H1 (cell line): ENCODE data around the gene EPSTI1. TPM values are rescaled to one million over a fixed set of nuclear protein-coding genes. Genes with fewer than 3 reads are reported as not detected.
A peak's percentile ranks its signal among the peaks of the same experiment; 100 is the strongest.

Source experiments
- CTCF ChIA-PET: fragments of 300-600 bp; sonication (Branson Sonifier 250); formaldehyde crosslinking; loops from one replicate; lab custom pipeline; 2021; ENCODE audit not compliant: partially characterized antibody; lab: Charles Lee
- POLR2A ChIA-PET: fragments of 300-600 bp; sonication (Branson Sonifier 250); formaldehyde crosslinking; loops from one replicate; lab custom pipeline; 2021; ENCODE audit warnings: inconsistent platforms; ENCODE audit not compliant: partially characterized antibody; lab: Charles Lee
- DNase-seq, 2 experiments: peaks; one replicate each; pipeline versions ENCODE4 v3.0.0 to v3.0.0-alpha.2; 2010 to 2022; ENCODE audit warnings: low spot score in 2 of 2, low read depth in 1 of 2, mixed read lengths in 1 of 2
- FAIRE-seq: peaks from 2 replicates; lab custom pipeline; 2011; peaks lifted over from hg19 to GRCh38; lab: Jason Lieb, UNC
- H2AFZ ChIP-seq: 2 replicates; pipeline ENCODE4 v1.8.1; 2012; ENCODE audit warnings: low read length, inconsistent platforms
- H2AK5ac ChIP-seq: 2 replicates; pipeline ENCODE4 v1.6.1; 2013; ENCODE audit warnings: low read depth, low read length
- H2BK120ac ChIP-seq: replicated peaks from 2 replicates; pipeline ENCODE3; 2013; ENCODE audit warnings: low read depth, low read length, inconsistent platforms
- H2BK12ac ChIP-seq: 2 replicates; pipeline ENCODE4 v1.6.1; 2013; ENCODE audit warnings: low read depth, low read length
- H2BK15ac ChIP-seq: 2 replicates; pipeline ENCODE4 v1.6.1; 2013; ENCODE audit warnings: low read length
- H2BK20ac ChIP-seq: 2 replicates; pipeline ENCODE4 v1.6.1; 2013; ENCODE audit warnings: low read length
- H2BK5ac ChIP-seq: 2 replicates; pipeline ENCODE4 v1.6.1; 2013; ENCODE audit warnings: low read depth, low read length
- H3K14ac ChIP-seq: 2 replicates; pipeline ENCODE4 v1.6.1; 2013; ENCODE audit warnings: inconsistent platforms; ENCODE audit not compliant: insufficient read length
- H3K18ac ChIP-seq: 2 replicates; pipeline ENCODE4 v1.6.1; 2013; ENCODE audit warnings: low read length; ENCODE audit errors: extremely low read depth
- H3K23ac ChIP-seq: 2 replicates; pipeline ENCODE4 v1.6.1; 2013; ENCODE audit warnings: inconsistent platforms; ENCODE audit not compliant: insufficient read length
- H3K23me2 ChIP-seq: 2 replicates; pipeline ENCODE4 v1.6.1; 2013; ENCODE audit warnings: low read depth, low read length
- H3K27ac ChIP-seq: 2 replicates; pipeline ENCODE4 v1.6.1; 2011; ENCODE audit warnings: low read depth, low read length, inconsistent platforms
- H3K27me3 ChIP-seq, 4 experiments: replicated peaks in 1 of 4; 1 replicate in 1 of 4; 2 replicates in 3 of 4; pipeline versions ENCODE4 v1.6.1 to v1.8.1; 2011 to 2013; ENCODE audit warnings: low read length in 3 of 4, mild to moderate bottlenecking in 3 of 4, inconsistent platforms in 2 of 4, mixed read lengths in 2 of 4, moderate library complexity in 1 of 4; ENCODE audit not compliant: control insufficient read depth in 3 of 4, insufficient read depth in 3 of 4; ENCODE audit errors: extremely low read depth in 1 of 4
- H3K36me3 ChIP-seq, 4 experiments: 2 replicates each; pipeline versions ENCODE4 v1.6.1 to v1.8.1; 2011 to 2013; ENCODE audit warnings: mild to moderate bottlenecking in 4 of 4, low read length in 3 of 4, moderate library complexity in 2 of 4, control low read depth in 1 of 4, inconsistent platforms in 1 of 4; ENCODE audit not compliant: insufficient read depth in 4 of 4, control insufficient read depth in 2 of 4
- H3K4ac ChIP-seq: replicated peaks from 2 replicates; pipeline ENCODE3; 2013; ENCODE audit warnings: low read length, low read depth, mixed read lengths, inconsistent platforms; ENCODE audit not compliant: insufficient read length
- H3K4me1 ChIP-seq, 4 experiments: replicated peaks in 1 of 4; 1 replicate in 1 of 4; 2 replicates in 3 of 4; pipeline versions ENCODE4 v1.6.1 to v1.8.1; 2011 to 2013; ENCODE audit warnings: low read length in 3 of 4, inconsistent platforms in 2 of 4, mixed read lengths in 1 of 4; ENCODE audit not compliant: insufficient read depth in 4 of 4, control insufficient read depth in 3 of 4
- H3K4me2 ChIP-seq, 2 experiments: 2 replicates each; pipeline versions ENCODE4 v1.6.1 to v1.8.1; 2011 to 2013; ENCODE audit warnings: low read depth in 2 of 2, low read length in 2 of 2, control low read depth in 1 of 2, inconsistent platforms in 1 of 2, mild to moderate bottlenecking in 1 of 2; ENCODE audit not compliant: insufficient read depth in 1 of 2
- H3K4me3 ChIP-seq, 4 experiments: fragments of 200-600, 300-600 bp in 1 of 4; sonication (generic), shearing (Covaris generic), sonication (Bioruptor Twin) in 1 of 4; 2 replicates each; pipeline versions ENCODE4 v1.5.1 to v1.8.1; 2011 to 2016; ENCODE audit warnings: low read length in 4 of 4, low read depth in 3 of 4, control low read depth in 2 of 4, inconsistent platforms in 2 of 4, mild to moderate bottlenecking in 2 of 4, mixed read lengths in 1 of 4, moderate library complexity in 1 of 4; ENCODE audit not compliant: insufficient read depth in 2 of 4; ENCODE audit errors: extremely low read depth in 1 of 4
- H3K56ac ChIP-seq: replicated peaks from 2 replicates; pipeline ENCODE3; 2013; ENCODE audit warnings: low read depth, mild to moderate bottlenecking, mixed read lengths, low read length, inconsistent platforms; ENCODE audit not compliant: insufficient read length
- H3K79me1 ChIP-seq: 2 replicates; pipeline ENCODE4 v1.6.1; 2013; ENCODE audit warnings: low read depth, low read length, control low read depth
- H3K79me2 ChIP-seq, 2 experiments: 2 replicates each; pipeline versions ENCODE4 v1.6.1 to v1.8.1; 2012 to 2013; ENCODE audit warnings: low read length in 2 of 2, mild to moderate bottlenecking in 2 of 2, inconsistent platforms in 1 of 2; ENCODE audit not compliant: insufficient read depth in 2 of 2, control insufficient read depth in 1 of 2
- H3K9ac ChIP-seq, 4 experiments: replicated peaks in 1 of 4; 1 replicate in 1 of 4; 2 replicates in 3 of 4; pipeline versions ENCODE4 v1.6.1 to v1.8.1; 2011 to 2013; ENCODE audit warnings: low read depth in 3 of 4, low read length in 3 of 4, control low read depth in 2 of 4, mild to moderate bottlenecking in 2 of 4, moderate library complexity in 2 of 4, inconsistent platforms in 1 of 4; ENCODE audit errors: extremely low read depth in 1 of 4
- H3K9me3 ChIP-seq, 2 experiments: 2 replicates each; pipeline versions ENCODE4 v1.6.1 to v1.8.1; 2012 to 2013; ENCODE audit warnings: mild to moderate bottlenecking in 2 of 2, moderate library complexity in 2 of 2, control low read depth in 1 of 2, inconsistent platforms in 1 of 2, low read depth in 1 of 2, low read length in 1 of 2, mixed read lengths in 1 of 2; ENCODE audit not compliant: insufficient read depth in 2 of 2
- H4K20me1 ChIP-seq, 2 experiments: replicated peaks in 1 of 2; 2 replicates each; pipeline versions ENCODE3 to v1.8.1; 2011 to 2013; ENCODE audit warnings: inconsistent platforms in 2 of 2, low read length in 2 of 2, mild to moderate bottlenecking in 1 of 2; ENCODE audit not compliant: insufficient read depth in 2 of 2, control insufficient read depth in 1 of 2
- H4K5ac ChIP-seq: 2 replicates; pipeline ENCODE4 v1.6.1; 2013; ENCODE audit warnings: low read length, low read depth, mixed read lengths, inconsistent platforms; ENCODE audit not compliant: insufficient read length
- H4K8ac ChIP-seq: 2 replicates; pipeline ENCODE4 v1.8.0; 2013; ENCODE audit warnings: mild to moderate bottlenecking, moderate library complexity, low read length, inconsistent platforms; ENCODE audit not compliant: insufficient read depth; ENCODE audit errors: extremely low read depth
- H4K91ac ChIP-seq: replicated peaks from 2 replicates; pipeline ENCODE3; 2013; ENCODE audit warnings: low read length, mixed read lengths, inconsistent platforms; ENCODE audit not compliant: insufficient read length
- MAX ChIP-seq: IDR thresholded peaks from 2 replicates; pipeline ENCODE4 v1.6.1; 2012; ENCODE audit warnings: inconsistent platforms
- WGBS, 2 experiments: shearing (Covaris generic) in 1 of 2; methylation state at CpG; one replicate each; pipeline versions ENCODE4 v1.1.6 to v1.1.7; 2013 to 2015; ENCODE audit warnings: low lambda C conversion rate in 2 of 2, mixed read lengths in 2 of 2, inconsistent platforms in 1 of 2, low coverage in 1 of 2, missing lambda C conversion rate in 1 of 2; ENCODE audit not compliant: insufficient replicate concordance in 2 of 2, insufficient coverage in 1 of 2, insufficient read length in 1 of 2; ENCODE audit errors: extremely low coverage in 1 of 2, missing lambda C conversion rate in 1 of 2; 5-methylcytosine and 5-hydroxymethylcytosine counted together
- polyA plus RNA-seq, 7 experiments: library from polyadenylated mRNA; depleted of rRNA in 3 of 7; stranded (reverse) in 5 of 7; unstranded in 2 of 7; fragments of >200 nt in 5 of 7; fragments of 200-250 nt in 2 of 7; gene quantifications; 1 replicate in 5 of 7; 2 replicates in 1 of 7; 4 replicates in 1 of 7; pipeline versions ENCODE4 v1.2.1 to v1.2.3, GENCODE V29; 2011 to 2013; ENCODE audit warnings: missing spikeins in 2 of 7, mixed read lengths in 2 of 7
- total RNA-seq: library from RNA; stranded (reverse); fragmentation: NEBNext Ultra II Directional; extraction: Animal tissue kit (Norgen Biotek cat#: 25700); gene quantifications from 2 replicates; pipeline ENCODE4 v1.2.1, GENCODE V29; 2021
- TF ChIP-seq, protein P1 (sequence below): IDR thresholded peaks from 2 replicates; pipeline ENCODE4 v1.6.1; 2011; ENCODE audit warnings: low read depth, mild to moderate bottlenecking, low read length; ENCODE audit not compliant: insufficient read depth

The EPSTI1 gene
- total and polyA plus RNA-seq, 2 of the 8 experiments (the other 6 are each of a cell fraction or from before 2014, with no cell fraction given), result 0.23 to 0.37 TPM

DNA sequence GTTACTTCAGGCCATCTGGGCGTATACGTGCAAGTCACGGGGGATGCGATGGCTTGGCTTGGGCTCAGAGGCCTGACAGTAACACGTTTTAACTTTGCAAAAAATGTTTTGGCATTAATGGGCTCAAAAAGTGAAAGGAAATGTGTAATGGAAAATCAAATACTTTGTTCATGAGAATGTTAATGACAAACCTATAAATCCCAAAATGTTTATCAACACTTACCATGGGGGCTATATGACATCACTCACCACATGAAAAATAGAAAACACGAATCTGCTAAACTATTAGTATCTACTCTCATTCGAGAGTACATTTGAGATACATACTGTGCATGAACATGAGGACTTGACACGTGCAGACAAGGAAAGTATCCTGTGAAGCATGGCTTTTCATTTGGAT lies 119.0 kb downstream of the EPSTI1 start:
- H3K27me3 ChIP-seq, result no peaks in the 10 kb centered on the region; a peak in 2 of 7 replicates
- no peaks in the 10 kb centered on the region for H3K9me3 ChIP-seq
- peak overlapping the region; percentile 90 for H4K5ac ChIP-seq
- H3K4ac ChIP-seq, result peak overlapping the region; percentile 100
- no peak overlapping the region for H3K9ac ChIP-seq
- peaks cover 0 to 5% (median 2%) of the 10 kb centered on the region in 4 experiments; a peak in 2 of 8 replicates for H3K36me3 ChIP-seq
- H2AK5ac ChIP-seq, result peak overlapping the region; percentile 20; the same call in 1 of the 2 replicates
- no peak overlapping the region for H4K8ac ChIP-seq
- peaks cover 4% of the 10 kb centered on the region for H3K23me2 ChIP-seq
- peak overlapping the region; percentile 83 for H3K23ac ChIP-seq
- H2AFZ ChIP-seq, result no peak overlapping the region
- H4K20me1 ChIP-seq, result no peaks in the 10 kb centered on the region
- H3K79me2 ChIP-seq, result peaks cover 0 to 34% of the 10 kb centered on the region in 2 experiments; a peak in 2 of 4 replicates
- no peak for DNase-seq
- peak overlapping the region; percentile 8; the same call in 1 of the 2 replicates for H3K27ac ChIP-seq
- H2BK120ac ChIP-seq, result peak overlapping the region; percentile 100
- no peak for FAIRE-seq
- H2BK15ac ChIP-seq, result no peak overlapping the region
- 0 out of 2 replicates have a peak, but pooled peaks have one; percentile 8 for TF ChIP-seq MAX
- TF ChIP-seq, protein P1, sequence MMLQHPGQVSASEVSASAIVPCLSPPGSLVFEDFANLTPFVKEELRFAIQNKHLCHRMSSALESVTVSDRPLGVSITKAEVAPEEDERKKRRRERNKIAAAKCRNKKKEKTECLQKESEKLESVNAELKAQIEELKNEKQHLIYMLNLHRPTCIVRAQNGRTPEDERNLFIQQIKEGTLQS, result no peak
- no peaks in the 10 kb centered on the region for H3K79me1 ChIP-seq
- WGBS, 2 experiments, result 16% methylated on average over 8 of the region's 8 CpGs; no CpG with 5 or more reads in 1 of the 2 experiments
- H3K4me3 ChIP-seq, result peak overlapping the region in 1 of 4 experiments; percentile 35; a peak in 2 of 8 replicates
- H3K18ac ChIP-seq, result peak overlapping the region; percentile 92
- peak overlapping the region; percentile 23; the same call in 1 of the 2 replicates for H2BK12ac ChIP-seq
- H2BK20ac ChIP-seq, result peak overlapping the region; percentile 82
- CTCF ChIA-PET, result no interaction called here
- peaks cover 7 to 21% (median 15%) of the 10 kb centered on the region in 4 experiments; a peak in 6 of 7 replicates for H3K4me1 ChIP-seq
- peak overlapping the region; percentile 97 for H4K91ac ChIP-seq
- H3K4me2 ChIP-seq, result peak overlapping the region; percentile 6 to 24; a peak in 3 of 4 replicates
- peak overlapping the region; percentile 90; the same call in 1 of the 2 replicates for H2BK5ac ChIP-seq
- H3K56ac ChIP-seq, result peak overlapping the region; percentile 70
- no peak overlapping the region for H3K14ac ChIP-seq
- POLR2A ChIA-PET, result interaction anchor here (10.6 kb wide), 1 partner anchor 10 kb away, joined by 142 read pairs; no protein-coding TSS in a partner anchor
